Right cardiac atrium (tissue), 5 donors: ENCODE data around the gene MCAT. TPM values are rescaled to one million over a fixed set of nuclear protein-coding genes. Genes with fewer than 3 reads are reported as not detected.

Experiments used
- ATAC-seq, 2 donors: fragments of 200-7000 bp; cut with Tn5 transposase; one replicate each; pipeline versions ENCODE4 v1.8.0 to v1.9.1; 2020; ENCODE audit warnings: moderate library complexity in 2 of 2, mild to moderate bottlenecking in 1 of 2
- DNase-seq, 3 donors: peaks; one replicate each; pipeline ENCODE4 v3.0.0-alpha.2; 2020
- H3K27ac ChIP-seq: one replicate; pipeline ENCODE4 v1.5.1; 2013; ENCODE audit warnings: mild to moderate bottlenecking, low read length, control low read depth, moderate library complexity
- H3K27me3 ChIP-seq: one replicate; pipeline ENCODE4 v1.6.1; 2013; ENCODE audit not compliant: control insufficient read depth, insufficient read depth
- H3K4me1 ChIP-seq: one replicate; pipeline ENCODE4 v1.6.1; 2013; ENCODE audit warnings: low read length; ENCODE audit not compliant: control insufficient read depth, insufficient read depth
- H3K4me3 ChIP-seq: one replicate; pipeline ENCODE4 v1.5.1; 2013; ENCODE audit warnings: low read length, control low read depth
- H3K9me3 ChIP-seq: one replicate; pipeline ENCODE4 v1.6.1; 2013; ENCODE audit warnings: low read length; ENCODE audit not compliant: control insufficient read depth
- WGBS: extraction: QIAGEN DNeasy Blood & Tissue Kit; methylation state at CpG from one replicate; pipeline ENCODE4 v1.1.7; 2013; 5-methylcytosine and 5-hydroxymethylcytosine counted together
- intact Hi-C, 4 donors: fragments of 100-400 bp; cut with DNase I; formaldehyde crosslinking; loops; one replicate each; pipeline versions ENCODE4 v1.11.0 to v1.14.0; 2022 to 2023
- polyA plus RNA-seq: library from polyadenylated mRNA; stranded (reverse); fragments of 200-250 nt; gene quantifications from one replicate; pipeline ENCODE4 v1.2.3, GENCODE V29; 2013
- total RNA-seq, 4 donors: library from RNA; stranded (reverse); fragmentation: NEBNext Ultra II Directional; extraction: Animal tissue kit (Norgen Biotek cat#: 25700); gene quantifications; one replicate each; pipeline ENCODE4 v1.2.1, GENCODE V29; 2021
- donor health status: healthy with polysubstance abuse.
- donor health status: DM: no; HTN: yes; CAD: no.
- donor health status: DM: no; HTN: no; CAD: no.
- donor health status: DM: no; HTN: yes; CAD: no; lungs with severe emphysema.
- donor health status: DM: yes; HTN: yes; CAD: no.

The MCAT gene
- total and polyA plus RNA-seq, 5 donors = 12.5 to 14.5 (median 13.8) TPM

DNA sequence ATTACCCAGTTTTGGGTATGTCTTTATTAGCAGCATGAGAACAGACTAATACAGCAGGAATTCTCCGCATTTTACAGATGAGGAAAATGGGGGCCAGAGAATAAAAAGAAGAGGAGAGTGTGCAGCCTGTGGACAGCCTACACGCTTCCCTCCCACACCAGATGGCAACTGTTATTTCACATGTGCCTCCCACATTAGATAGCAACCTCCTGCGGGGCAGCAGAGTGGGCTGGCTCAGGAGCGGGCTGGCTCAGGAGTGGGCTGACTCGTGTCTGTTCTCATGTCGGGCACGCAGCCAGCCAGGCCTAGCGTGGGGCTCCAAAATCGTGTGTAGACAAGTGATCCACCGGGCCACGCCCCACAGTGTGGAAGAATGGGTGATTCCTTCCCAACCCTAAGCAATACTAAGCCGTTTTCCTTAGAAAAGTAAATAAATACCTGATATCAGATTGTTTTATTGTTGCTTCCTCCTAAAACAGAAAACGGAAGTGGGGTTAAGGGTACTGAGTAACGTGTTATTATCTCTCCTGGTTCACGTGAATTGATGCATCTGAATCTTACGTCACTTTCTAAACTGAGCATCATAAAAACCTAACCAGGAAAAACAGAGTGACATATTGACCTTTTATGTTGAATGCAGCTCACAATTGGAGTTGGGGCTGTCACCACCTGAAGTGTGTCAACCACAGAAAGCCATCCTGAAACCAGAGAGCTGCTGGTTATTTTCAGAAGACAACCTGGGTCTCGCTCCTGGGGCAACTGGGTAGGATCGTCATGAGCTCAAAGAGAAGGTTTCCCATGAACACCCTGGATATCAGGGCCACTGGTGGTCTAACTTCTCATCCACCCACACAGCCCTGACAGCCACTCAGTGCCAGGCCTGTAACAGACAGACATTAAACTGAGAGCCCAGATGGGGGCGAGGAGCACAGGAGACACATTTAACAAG, 57.3 kb downstream of the MCAT start:
- intact Hi-C loops = no loop called here
- DNase-seq (peak; percentile 35 to 70 (median 70)), ATAC-seq (no peak)
- H3K27me3 ChIP-seq = no peaks in the 10 kb centered on the region
- H3K4me3 ChIP-seq = no peak overlapping the region
- no peaks in the 10 kb centered on the region for H3K9me3 ChIP-seq
- 64% methylated on average over 19 of the region's 19 CpGs for WGBS
- peak overlapping the region; percentile 3 for H3K27ac ChIP-seq
- no peaks in the 10 kb centered on the region for H3K4me1 ChIP-seq

Other genes with a start within 250 kb of the MCAT start
- gene PACSIN2, start 128.2 kb downstream of the MCAT start, total RNA-seq = 10 to 100 TPM; 66.7 to 85.6 (median 69.8) TPM
- gene PACSIN2, start 128.2 kb downstream of the MCAT start, polyA plus RNA-seq = 40.4 TPM
- gene TTLL1, start 54.0 kb downstream of the MCAT start, total RNA-seq = 1 to 10 TPM; 4.2 to 6.8 (median 6.2) TPM
- gene TTLL1, start 54.0 kb downstream of the MCAT start, polyA plus RNA-seq = 6.0 TPM
- gene BIK, start 32.6 kb downstream of the MCAT start, total RNA-seq = under 1 TPM in 3 of 4 donors, not detected in 1; 0.31 to 0.34 (median 0.32) TPM
- gene BIK, start 32.6 kb downstream of the MCAT start, polyA plus RNA-seq = 0.52 TPM
- 100 to 1,000 TPM in 1 of 4 donors, 10 to 100 TPM in 3; 69.6 to 102 (median 93.0) TPM for gene TSPO, start 8.2 kb upstream of the MCAT start, total RNA-seq
- gene TSPO, start 8.2 kb upstream of the MCAT start, polyA plus RNA-seq = 152 TPM
- gene TTLL12, start 43.7 kb upstream of the MCAT start, total RNA-seq = 10 to 100 TPM in 3 of 4 donors, 1 to 10 TPM in 1; 6.9 to 11.0 (median 10.5) TPM
- 7.8 TPM for gene TTLL12, start 43.7 kb upstream of the MCAT start, polyA plus RNA-seq
- 1 to 10 TPM in 1 of 4 donors, under 1 TPM in 2, not detected in 1; 0.03 to 1.3 (median 0.31) TPM for gene SCUBE1, start 200.0 kb upstream of the MCAT start, total RNA-seq
- 0.34 TPM for gene SCUBE1, start 200.0 kb upstream of the MCAT start, polyA plus RNA-seq